RWPE2 (cell line): ENCODE data around the gene SNU13.

Experiments used
- ATAC-seq: fragments of 200-7000 bp; cut with Tn5 transposase; 3 replicates; pipeline ENCODE4 v1.9.1; 2021; ENCODE audit warnings: low read depth
- DNase-seq: peaks from one replicate; pipeline ENCODE4 v3.0.0-alpha.2; 2020; ENCODE audit warnings: low spot score
- H3K27ac ChIP-seq: fragments of 450-650 bp; 2 replicates; pipeline ENCODE4 v1.5.1; 2017; ENCODE audit warnings: mild to moderate bottlenecking; ENCODE audit not compliant: poor library complexity, severe bottlenecking
- H3K27me3 ChIP-seq: fragments of 250-450 bp; sonication (Bioruptor Pico); 2 replicates; pipeline ENCODE4 v1.5.1; 2021; ENCODE audit warnings: mild to moderate bottlenecking, moderate library complexity; ENCODE audit not compliant: insufficient read depth, poor library complexity, severe bottlenecking
- H3K36me3 ChIP-seq: fragments of 250-450 bp; sonication (Bioruptor Pico); 2 replicates; pipeline ENCODE4 v1.5.1; 2020; ENCODE audit warnings: low read depth, mild to moderate bottlenecking, moderate library complexity
- H3K4me1 ChIP-seq: fragments of 250-450 bp; sonication (Bioruptor Pico); 2 replicates; pipeline ENCODE4 v1.5.1; 2021; ENCODE audit warnings: mild to moderate bottlenecking, moderate library complexity; ENCODE audit not compliant: insufficient read depth, poor library complexity, severe bottlenecking
- H3K4me3 ChIP-seq: fragments of 250-450 bp; sonication (Bioruptor Pico); 2 replicates; pipeline ENCODE4 v1.5.1; 2021; ENCODE audit warnings: mild to moderate bottlenecking, moderate library complexity; ENCODE audit not compliant: severe bottlenecking
- H3K9me3 ChIP-seq: fragments of 250-450 bp; sonication (Bioruptor Pico); 2 replicates; pipeline ENCODE4 v1.5.1; 2021; ENCODE audit warnings: mild to moderate bottlenecking, moderate library complexity; ENCODE audit not compliant: severe bottlenecking
- TF ChIP-seq, protein P1 (sequence below): fragments of 450-650 bp; IDR thresholded peaks from one replicate; pipeline ENCODE4 v1.5.1; 2017; ENCODE audit warnings: mild to moderate bottlenecking, moderate library complexity; ENCODE audit not compliant: poor library complexity, severe bottlenecking

Gene SNU13

DNA sequence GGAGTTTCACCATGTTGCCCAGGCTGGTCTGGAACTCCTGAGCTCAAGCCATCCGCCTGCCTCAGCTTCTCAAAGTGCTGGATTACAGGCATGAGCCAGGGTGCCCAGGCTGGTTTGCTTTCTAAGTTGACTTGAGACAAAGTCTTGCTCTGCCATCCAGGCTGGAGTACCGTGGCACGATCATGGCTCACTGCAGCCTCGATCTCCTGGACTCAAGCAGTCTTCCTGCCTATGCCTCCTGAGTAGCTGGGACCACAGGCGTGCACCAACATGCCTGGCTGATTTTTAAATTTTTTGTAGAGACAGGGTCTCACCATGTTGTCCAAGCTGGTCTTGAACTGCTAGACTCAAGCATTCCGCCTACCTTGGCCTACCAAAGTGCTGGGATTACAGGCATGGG, 31.0 kb downstream of the SNU13 start:
- H3K36me3 ChIP-seq: peaks cover 94% of the 10 kb centered on the region
- ATAC-seq: no peak

DNA sequence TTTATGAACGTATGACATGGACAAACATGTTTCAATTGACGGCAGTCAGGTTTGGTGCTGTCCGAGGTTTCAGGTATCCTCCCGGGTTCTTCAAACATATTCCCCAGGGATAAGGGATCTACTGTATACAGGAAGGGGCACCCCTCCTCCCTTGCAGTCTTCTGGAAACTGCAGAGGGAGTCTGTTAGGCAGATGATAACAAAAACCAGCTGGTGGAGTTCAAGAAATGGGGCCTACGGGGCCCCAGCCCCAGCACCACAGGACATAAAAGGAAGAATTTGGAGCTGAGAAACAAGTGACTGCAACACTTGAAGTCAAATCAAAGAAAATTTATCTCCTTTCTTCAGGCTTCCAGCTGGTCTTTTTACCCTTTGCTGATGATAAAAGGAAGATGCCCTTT, 32.1 kb downstream of the SNU13 start:
- ATAC-seq (no peak), DNase-seq (no peak)
- no peaks in the 10 kb centered on the region for H3K9me3 ChIP-seq
- no peaks in the 10 kb centered on the region for H3K4me1 ChIP-seq
- no peak overlapping the region for H3K4me3 ChIP-seq
- H3K36me3 ChIP-seq: peaks cover 94% of the 10 kb centered on the region
- TF ChIP-seq, protein P1, sequence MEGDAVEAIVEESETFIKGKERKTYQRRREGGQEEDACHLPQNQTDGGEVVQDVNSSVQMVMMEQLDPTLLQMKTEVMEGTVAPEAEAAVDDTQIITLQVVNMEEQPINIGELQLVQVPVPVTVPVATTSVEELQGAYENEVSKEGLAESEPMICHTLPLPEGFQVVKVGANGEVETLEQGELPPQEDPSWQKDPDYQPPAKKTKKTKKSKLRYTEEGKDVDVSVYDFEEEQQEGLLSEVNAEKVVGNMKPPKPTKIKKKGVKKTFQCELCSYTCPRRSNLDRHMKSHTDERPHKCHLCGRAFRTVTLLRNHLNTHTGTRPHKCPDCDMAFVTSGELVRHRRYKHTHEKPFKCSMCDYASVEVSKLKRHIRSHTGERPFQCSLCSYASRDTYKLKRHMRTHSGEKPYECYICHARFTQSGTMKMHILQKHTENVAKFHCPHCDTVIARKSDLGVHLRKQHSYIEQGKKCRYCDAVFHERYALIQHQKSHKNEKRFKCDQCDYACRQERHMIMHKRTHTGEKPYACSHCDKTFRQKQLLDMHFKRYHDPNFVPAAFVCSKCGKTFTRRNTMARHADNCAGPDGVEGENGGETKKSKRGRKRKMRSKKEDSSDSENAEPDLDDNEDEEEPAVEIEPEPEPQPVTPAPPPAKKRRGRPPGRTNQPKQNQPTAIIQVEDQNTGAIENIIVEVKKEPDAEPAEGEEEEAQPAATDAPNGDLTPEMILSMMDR: no peak
- no peak overlapping the region for H3K27ac ChIP-seq
- H3K27me3 ChIP-seq: no peaks in the 10 kb centered on the region

More for the DNA sequence above, 31.0 kb downstream of the SNU13 start:
- TF ChIP-seq, protein P1: no peak
- H3K27ac ChIP-seq: no peak overlapping the region
- H3K9me3 ChIP-seq: no peaks in the 10 kb centered on the region
- no peak overlapping the region for H3K4me3 ChIP-seq
- H3K27me3 ChIP-seq: no peaks in the 10 kb centered on the region
- no peaks in the 10 kb centered on the region for H3K4me1 ChIP-seq
- no peak for DNase-seq

DNA sequence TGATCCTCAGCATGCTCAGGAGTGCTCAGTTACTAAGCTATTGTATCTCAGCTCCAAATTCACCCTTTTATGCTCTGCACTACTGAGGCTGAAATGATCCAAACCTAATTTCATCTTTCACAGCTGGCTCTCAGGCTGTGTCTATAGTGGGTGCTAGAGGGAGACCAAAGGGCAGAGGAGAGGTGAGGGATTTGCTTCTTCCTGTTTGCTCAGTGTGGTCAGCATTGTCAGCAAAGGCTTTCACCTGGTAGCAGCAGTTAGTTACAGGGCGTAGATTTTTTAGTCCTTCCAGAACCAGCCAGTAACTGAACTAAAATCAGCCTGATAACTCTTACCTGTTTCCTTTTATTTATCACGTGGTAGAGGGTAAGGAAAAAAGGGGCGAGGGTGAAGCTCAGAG, 34.3 kb downstream of the SNU13 start:
- H3K9me3 ChIP-seq: no peaks in the 10 kb centered on the region
- no peak for DNase-seq
- no peak for ATAC-seq
- no peaks in the 10 kb centered on the region for H3K27me3 ChIP-seq
- peaks cover 94% of the 10 kb centered on the region for H3K36me3 ChIP-seq
- no peaks in the 10 kb centered on the region for H3K4me1 ChIP-seq
- TF ChIP-seq, protein P1: no peak
- H3K27ac ChIP-seq: no peak overlapping the region
- no peak overlapping the region for H3K4me3 ChIP-seq

DNA sequence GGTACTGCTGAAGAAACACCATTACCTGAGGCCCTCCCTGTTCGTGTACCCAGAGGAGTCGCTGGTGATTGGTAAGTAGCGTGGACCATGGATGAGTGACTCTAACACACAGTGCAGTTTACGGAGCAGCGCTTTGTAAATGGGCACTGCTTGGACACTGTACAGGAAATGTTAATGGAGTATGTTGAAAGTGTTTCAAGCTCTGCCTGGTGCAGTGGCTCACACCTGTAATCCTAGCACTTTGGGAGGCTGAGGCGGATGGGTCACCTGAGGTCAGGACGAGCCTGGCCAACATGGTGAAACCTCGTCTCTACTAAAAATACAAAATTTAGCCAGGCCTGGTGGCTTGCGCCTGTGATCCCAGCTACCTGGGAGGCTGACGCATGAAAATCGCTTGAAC, 37.8 kb downstream of the SNU13 start:
- Histone ChIP-seq H3K4me1 (no peaks in the 10 kb centered on the region), H3K36me3 (peaks cover 95% of the 10 kb centered on the region), H3K9me3 (no peaks in the 10 kb centered on the region), H3K27me3 (no peaks in the 10 kb centered on the region), H3K4me3 (no peak overlapping the region), H3K27ac (no peak overlapping the region)
- TF ChIP-seq, protein P1: no peak
- DNase-seq: no peak
- ATAC-seq: no peak

DNA sequence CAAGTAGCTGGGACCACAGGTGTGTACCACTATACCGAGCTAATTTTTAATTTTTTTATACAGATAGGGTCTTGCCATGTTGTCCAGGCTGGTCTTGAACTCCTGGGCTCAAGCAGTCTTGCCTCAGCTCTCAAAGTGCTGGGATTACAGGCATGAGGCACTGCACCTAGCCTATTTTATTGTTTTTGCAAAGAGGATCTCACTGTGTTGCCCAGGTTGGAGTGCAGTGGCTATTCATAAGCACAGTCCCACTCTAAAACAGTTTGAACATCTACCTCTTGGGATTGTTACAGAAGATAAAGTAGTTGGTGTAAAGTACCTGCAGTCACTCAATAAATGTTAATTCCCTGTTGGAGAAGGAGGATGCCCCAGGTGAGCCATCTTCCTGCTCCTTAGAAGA, 38.4 kb downstream of the SNU13 start:
- Histone ChIP-seq H3K4me3 (no peak overlapping the region), H3K27me3 (no peaks in the 10 kb centered on the region), H3K9me3 (no peaks in the 10 kb centered on the region), H3K4me1 (no peaks in the 10 kb centered on the region), H3K36me3 (peaks cover 95% of the 10 kb centered on the region), H3K27ac (no peak overlapping the region)
- TF ChIP-seq, protein P1: no peak
- ATAC-seq (no peak), DNase-seq (no peak)
